ENCODE data around the gene SEPHS1.

- no peak for TF ChIP-seq FOS (IDR thresholded peaks at IDR 0.05; ENCODE audit: borderline replicate concordance, insufficient read depth, low read length)
- TF ChIP-seq, protein P1, sequence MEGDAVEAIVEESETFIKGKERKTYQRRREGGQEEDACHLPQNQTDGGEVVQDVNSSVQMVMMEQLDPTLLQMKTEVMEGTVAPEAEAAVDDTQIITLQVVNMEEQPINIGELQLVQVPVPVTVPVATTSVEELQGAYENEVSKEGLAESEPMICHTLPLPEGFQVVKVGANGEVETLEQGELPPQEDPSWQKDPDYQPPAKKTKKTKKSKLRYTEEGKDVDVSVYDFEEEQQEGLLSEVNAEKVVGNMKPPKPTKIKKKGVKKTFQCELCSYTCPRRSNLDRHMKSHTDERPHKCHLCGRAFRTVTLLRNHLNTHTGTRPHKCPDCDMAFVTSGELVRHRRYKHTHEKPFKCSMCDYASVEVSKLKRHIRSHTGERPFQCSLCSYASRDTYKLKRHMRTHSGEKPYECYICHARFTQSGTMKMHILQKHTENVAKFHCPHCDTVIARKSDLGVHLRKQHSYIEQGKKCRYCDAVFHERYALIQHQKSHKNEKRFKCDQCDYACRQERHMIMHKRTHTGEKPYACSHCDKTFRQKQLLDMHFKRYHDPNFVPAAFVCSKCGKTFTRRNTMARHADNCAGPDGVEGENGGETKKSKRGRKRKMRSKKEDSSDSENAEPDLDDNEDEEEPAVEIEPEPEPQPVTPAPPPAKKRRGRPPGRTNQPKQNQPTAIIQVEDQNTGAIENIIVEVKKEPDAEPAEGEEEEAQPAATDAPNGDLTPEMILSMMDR (IDR thresholded peaks at IDR 0.05; ENCODE audit: extremely low read depth in 1 of 2, insufficient read depth in 1 of 2, low read depth in 1 of 2, low read length in 2 of 2), result no peak
- TF ChIP-seq POLR2AphosphoS5 (IDR thresholded peaks at IDR 0.05; ENCODE audit: insufficient read depth, low read depth, low read length), result no peak
- no peak for TF ChIP-seq EZH2 (IDR thresholded peaks at IDR 0.05; ENCODE audit: borderline replicate concordance, low read depth, low read length, severe bottlenecking)
- no peak for TF ChIP-seq POLR2A (IDR thresholded peaks at IDR 0.05; ENCODE audit: low read depth, low read length)
- no peak for TF ChIP-seq JUN (IDR thresholded peaks at IDR 0.05; ENCODE audit: borderline replicate concordance, insufficient read depth, insufficient read length, low read depth)
- TF ChIP-seq MAX (IDR thresholded peaks at IDR 0.05; ENCODE audit: insufficient read depth, insufficient read length), result no peak
- TF ChIP-seq GATA2 (IDR thresholded peaks at IDR 0.05; ENCODE audit: insufficient read depth, insufficient read length, low read depth, low read length), result no peak
- TF ChIP-seq MYC (IDR thresholded peaks at IDR 0.05; ENCODE audit: low read depth, low read length), result no peak
These were observed 7.3 kb downstream of the SEPHS1 start for GRCh38 chr10:13340626-13341376.

All from endothelial cell of umbilical vein (primary cell).